BJ (cell line): ENCODE results near the gene POU2F1. TPM values are rescaled to one million over a fixed set of nuclear protein-coding genes. Genes with fewer than 3 reads are reported as not detected.

Experiments
- CTCF ChIA-PET: fragments of 350-600 bp; formaldehyde crosslinking; extraction: SDS; loops from one replicate; lab custom pipeline; 2021; ENCODE audit warnings: antibody characterized with exemption, inconsistent platforms; lab: Yijun Ruan, JAX
- POLR2A ChIA-PET: fragments of 300-600 bp; sonication (Branson Sonifier 250); formaldehyde crosslinking; extraction: SDS; loops from one replicate; lab custom pipeline; 2021; ENCODE audit warnings: antibody characterized with exemption; lab: Charles Lee
- DNase-seq: peaks from one replicate; pipeline ENCODE4 v3.0.0-alpha.2; 2011; ENCODE audit warnings: low read depth
- H3K27me3 ChIP-seq: 2 replicates; pipeline ENCODE4 v1.6.0; 2011; ENCODE audit warnings: low read length; ENCODE audit not compliant: control insufficient read depth, insufficient read depth
- H3K36me3 ChIP-seq: 2 replicates; pipeline ENCODE4 v1.5.1; 2011; ENCODE audit warnings: low read length; ENCODE audit not compliant: control insufficient read depth, insufficient read depth
- H3K4me3 ChIP-seq: 2 replicates; pipeline ENCODE4 v1.5.1; 2011; ENCODE audit warnings: low read depth, mild to moderate bottlenecking, control low read depth, low read length
- polyA plus RNA-seq: library from polyadenylated mRNA; depleted of rRNA; stranded (reverse); fragments of >200 nt; gene quantifications from 2 replicates; pipeline ENCODE4 v1.2.3, GENCODE V29; 2011
- TF ChIP-seq, protein P1 (sequence below): IDR thresholded peaks from 2 replicates; pipeline ENCODE4 v1.5.1; 2011; ENCODE audit warnings: low read depth, mild to moderate bottlenecking, control low read depth, inconsistent platforms, low read length, moderate library complexity; ENCODE audit not compliant: insufficient read depth

The POU2F1 gene
- polyA plus RNA-seq, 1 experiment, result 4.6 TPM

DNA sequence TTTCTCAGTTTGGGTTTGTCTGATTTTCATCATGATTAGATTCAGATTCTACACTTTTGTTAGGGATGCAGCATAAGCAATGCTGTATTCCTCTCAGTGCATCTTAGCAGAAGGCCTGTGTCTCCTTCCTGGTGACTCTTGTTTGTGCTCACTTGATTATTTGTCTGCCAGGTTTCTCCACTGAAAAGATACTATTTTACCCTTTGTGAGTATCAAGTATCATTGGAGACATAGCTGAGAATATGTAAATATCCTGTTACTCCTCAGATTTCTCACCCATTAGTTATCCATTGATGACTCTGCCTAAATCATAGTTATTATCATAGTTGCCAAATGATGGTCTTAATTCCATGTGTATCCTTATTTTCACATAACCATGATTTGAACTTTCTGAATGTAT lies 148.5 kb downstream of the POU2F1 start:
- no peak for DNase-seq
- Histone ChIP-seq H3K36me3 (no peaks in the 10 kb centered on the region; the same call in 1 of the 2 replicates), H3K4me3 (no peak overlapping the region), H3K27me3 (no peaks in the 10 kb centered on the region)
- ChIA-PET POLR2A (no interaction called here), CTCF (no interaction called here)
- TF ChIP-seq, protein P1, sequence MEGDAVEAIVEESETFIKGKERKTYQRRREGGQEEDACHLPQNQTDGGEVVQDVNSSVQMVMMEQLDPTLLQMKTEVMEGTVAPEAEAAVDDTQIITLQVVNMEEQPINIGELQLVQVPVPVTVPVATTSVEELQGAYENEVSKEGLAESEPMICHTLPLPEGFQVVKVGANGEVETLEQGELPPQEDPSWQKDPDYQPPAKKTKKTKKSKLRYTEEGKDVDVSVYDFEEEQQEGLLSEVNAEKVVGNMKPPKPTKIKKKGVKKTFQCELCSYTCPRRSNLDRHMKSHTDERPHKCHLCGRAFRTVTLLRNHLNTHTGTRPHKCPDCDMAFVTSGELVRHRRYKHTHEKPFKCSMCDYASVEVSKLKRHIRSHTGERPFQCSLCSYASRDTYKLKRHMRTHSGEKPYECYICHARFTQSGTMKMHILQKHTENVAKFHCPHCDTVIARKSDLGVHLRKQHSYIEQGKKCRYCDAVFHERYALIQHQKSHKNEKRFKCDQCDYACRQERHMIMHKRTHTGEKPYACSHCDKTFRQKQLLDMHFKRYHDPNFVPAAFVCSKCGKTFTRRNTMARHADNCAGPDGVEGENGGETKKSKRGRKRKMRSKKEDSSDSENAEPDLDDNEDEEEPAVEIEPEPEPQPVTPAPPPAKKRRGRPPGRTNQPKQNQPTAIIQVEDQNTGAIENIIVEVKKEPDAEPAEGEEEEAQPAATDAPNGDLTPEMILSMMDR, result no peak

DNA sequence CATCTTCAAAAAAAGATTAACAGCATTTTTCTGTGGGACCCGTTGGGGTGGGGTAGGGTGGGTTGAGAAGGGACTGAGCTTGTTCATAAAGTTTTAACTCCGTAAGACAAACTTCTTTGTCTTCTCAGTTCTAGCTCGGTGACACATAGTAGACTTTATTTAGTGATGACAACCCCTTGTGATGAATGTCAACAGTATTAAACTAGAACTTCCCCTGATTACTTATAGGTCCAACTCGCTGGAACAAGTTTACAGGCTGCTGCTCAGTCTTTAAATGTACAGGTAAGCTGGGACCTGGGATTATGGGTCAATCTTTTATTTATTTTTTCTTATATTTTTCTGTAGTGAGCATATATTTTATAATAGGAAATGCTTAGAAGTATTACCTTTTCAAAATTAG lies 149.2 kb downstream of the POU2F1 start:
- ChIA-PET CTCF (no interaction called here), POLR2A (no interaction called here)
- TF ChIP-seq, protein P1, result no peak
- H3K36me3 ChIP-seq, result no peaks in the 10 kb centered on the region; the same call in 1 of the 2 replicates
- DNase-seq, result no peak
- H3K27me3 ChIP-seq, result no peaks in the 10 kb centered on the region
- no peak overlapping the region for H3K4me3 ChIP-seq

DNA sequence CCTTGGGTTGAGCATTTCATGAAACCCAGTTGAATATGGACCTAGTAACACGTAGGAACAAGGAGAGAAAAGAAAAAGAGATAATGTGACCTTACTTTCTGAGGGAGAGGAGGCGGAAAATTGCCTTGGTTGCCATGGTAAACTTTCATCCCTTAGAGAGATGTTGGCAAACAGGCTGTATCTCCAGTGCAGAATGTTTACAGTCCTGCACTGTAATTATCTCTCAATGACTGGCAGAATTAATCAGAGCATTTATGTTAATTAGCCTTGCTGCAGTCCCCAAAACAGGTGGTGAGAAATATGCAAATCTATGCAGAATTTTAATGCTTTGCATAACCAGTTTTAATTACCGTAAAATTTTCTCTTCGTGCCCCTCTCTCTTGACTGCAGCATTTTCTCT lies 150.3 kb downstream of the POU2F1 start:
- Histone ChIP-seq H3K36me3 (no peaks in the 10 kb centered on the region; the same call in 1 of the 2 replicates), H3K4me3 (no peak overlapping the region), H3K27me3 (no peaks in the 10 kb centered on the region)
- POLR2A ChIA-PET, result no interaction called here
- TF ChIP-seq, protein P1, result no peak
- DNase-seq, result no peak
- CTCF ChIA-PET, result interaction anchor here (0.8 kb wide), 1 partner anchor 27 kb away, joined by 3 read pairs; no protein-coding TSS in a partner anchor

GRCh38 chr1:167373398-167373797 lies 152.7 kb downstream of the POU2F1 start:
- Histone ChIP-seq H3K4me3 (no peak overlapping the region), H3K36me3 (no peaks in the 10 kb centered on the region), H3K27me3 (no peaks in the 10 kb centered on the region)
- TF ChIP-seq, protein P1, result no peak
- CTCF ChIA-PET, result interaction anchor here (1.1 kb wide), 1 partner anchor 11 kb away, joined by 3 read pairs; no protein-coding TSS in a partner anchor
- DNase-seq, result no peak
- POLR2A ChIA-PET, result no interaction called here

- Histone ChIP-seq H3K27me3 (no peaks in the 10 kb centered on the region), H3K36me3 (no peaks in the 10 kb centered on the region), H3K4me3 (no peak overlapping the region)
- CTCF ChIA-PET, result interaction anchor here (0.8 to 1.1 kb wide), 2 partner anchors 10 to 11 kb away, joined by 3 read pairs; no protein-coding TSS in a partner anchor
- TF ChIP-seq, protein P1, result no peak
- DNase-seq, result no peak
- POLR2A ChIA-PET, result no interaction called here
Observed at GRCh38 chr1:167373986-167374385, 153.3 kb downstream of the POU2F1 start.
